K562 (cell line): ENCODE results near the gene TTC23L. TPM values are rescaled to one million over a fixed set of nuclear protein-coding genes. Genes with fewer than 3 reads are reported as not detected.

ENCODE experiments used
- ATAC-seq: fragments of 200-7000 bp; cut with Tn5 transposase; 3 replicates; pipeline ENCODE4 v1.9.1; 2020; ENCODE audit warnings: moderate library complexity
- BruUV-seq: library from RNA; stranded (reverse); fragments of 400-500 nt; replicated peaks from 2 replicates; lab custom pipeline; 2021; lab: Mats Ljungman, UMichigan
- CTCF ChIA-PET: fragments of 300-600 bp; formaldehyde crosslinking; extraction: SDS; loops from one replicate; lab custom pipeline; 2021; ENCODE audit warnings: low intra/inter-chr PET ratio; lab: Yijun Ruan, JAX
- POLR2A ChIA-PET: fragments of 300-600, 350-650 bp; sonication (Branson Sonifier 250); formaldehyde crosslinking; extraction: SDS; loops from one replicate; lab custom pipeline; 2021; ENCODE audit warnings: antibody characterized with exemption, inconsistent platforms; lab: Yijun Ruan, JAX
- DNase-seq, 4 experiments: peaks; one replicate each; pipeline versions ENCODE4 v3.0.0 to v3.0.0-alpha.2; 2011 to 2018; ENCODE audit warnings: low spot score in 3 of 4, mixed read lengths in 3 of 4; ENCODE audit errors: extremely low read depth in 1 of 4
- FAIRE-seq: peaks from 2 replicates; lab custom pipeline; 2011; peaks lifted over from hg19 to GRCh38; lab: Jason Lieb, UNC
- H2AFZ ChIP-seq: 2 replicates; pipeline ENCODE4 v1.6.0; 2011; ENCODE audit warnings: low read depth, low read length, control low read depth, inconsistent platforms
- H3K27ac ChIP-seq: fragments of 200-600 bp; 3 replicates; pipeline ENCODE4 v1.8.0; 2011; ENCODE audit warnings: low read depth, mild to moderate bottlenecking, control low read depth, inconsistent platforms, low read length, moderate library complexity, mixed read lengths; ENCODE audit errors: extremely low read depth
- H3K27me3 ChIP-seq, 2 experiments: fragments of 300-600 bp in 1 of 2; 2 replicates in 1 of 2; 3 replicates in 1 of 2; pipeline versions ENCODE4 v1.6.0 to v1.8.0; 2011; ENCODE audit warnings: inconsistent platforms in 2 of 2, low read length in 2 of 2, mild to moderate bottlenecking in 1 of 2, mixed read lengths in 1 of 2, moderate library complexity in 1 of 2; ENCODE audit not compliant: control insufficient read depth in 2 of 2, insufficient read depth in 2 of 2
- H3K36me3 ChIP-seq: fragments of 300-600 bp; 3 replicates; pipeline ENCODE4 v1.8.0; 2011; ENCODE audit warnings: mild to moderate bottlenecking, low read length, inconsistent platforms; ENCODE audit not compliant: control insufficient read depth, insufficient read depth
- H3K4me1 ChIP-seq, 2 experiments: fragments of 200-600 bp in 1 of 2; replicated peaks in 1 of 2; 2 replicates in 1 of 2; 3 replicates in 1 of 2; pipeline versions ENCODE4 v1.5.1 to v1.8.0; 2011; ENCODE audit warnings: inconsistent platforms in 2 of 2, low read length in 2 of 2, mild to moderate bottlenecking in 1 of 2, mixed read lengths in 1 of 2, moderate library complexity in 1 of 2; ENCODE audit not compliant: control insufficient read depth in 2 of 2, insufficient read depth in 2 of 2
- H3K4me2 ChIP-seq: 2 replicates; pipeline ENCODE4 v1.6.1; 2011; ENCODE audit warnings: low read length, control low read depth, inconsistent platforms, mixed read lengths; ENCODE audit not compliant: insufficient read depth
- H3K4me3 ChIP-seq: fragments of 200-600 bp; sonication (generic), shearing (Covaris generic); 2 replicates; pipeline ENCODE4 v1.5.1; 2016; ENCODE audit warnings: control low read depth, inconsistent platforms
- H3K79me2 ChIP-seq: fragments of 200-600 bp; 3 replicates; pipeline ENCODE4 v1.8.0; 2011; ENCODE audit warnings: low read length, inconsistent platforms; ENCODE audit not compliant: control insufficient read depth, insufficient read depth
- H3K9ac ChIP-seq, 2 experiments: 2 replicates each; pipeline versions ENCODE4 v1.6.0 to v1.6.1; 2011; ENCODE audit warnings: low read depth in 2 of 2, low read length in 2 of 2, control low read depth in 1 of 2, inconsistent platforms in 1 of 2, mild to moderate bottlenecking in 1 of 2, mixed read lengths in 1 of 2; ENCODE audit not compliant: insufficient read depth in 1 of 2
- H3K9me1 ChIP-seq: one replicate; pipeline ENCODE4 v1.6.0; 2011; ENCODE audit warnings: inconsistent platforms, mild to moderate bottlenecking, low read length, moderate library complexity; ENCODE audit not compliant: control insufficient read depth, insufficient read depth
- H3K9me3 ChIP-seq: replicated peaks from 2 replicates; pipeline ENCODE4 v1.5.1; 2011; ENCODE audit warnings: low read depth, low read length, inconsistent platforms; ENCODE audit not compliant: control insufficient read depth, insufficient read depth
- H4K20me1 ChIP-seq: replicated peaks from 2 replicates; pipeline ENCODE4 v1.6.1; 2011; ENCODE audit warnings: low read length, inconsistent platforms, mixed read lengths; ENCODE audit not compliant: control insufficient read depth, insufficient read depth
- ETV1 ChIP-seq: fragments of 450-650 bp; conservative IDR thresholded peaks from 2 replicates; pipeline ENCODE4 v1.6.1; 2016; ENCODE audit warnings: missing genetic modification characterization, control low read depth, low read depth, missing compliant biosample characterization
- GABPB1 ChIP-seq: sonication (generic); formaldehyde crosslinking; IDR thresholded peaks from 2 replicates; pipeline ENCODE4 v1.8.0; 2022; ENCODE audit warnings: mild to moderate bottlenecking, missing genetic modification reagents
- PCBP1 ChIP-seq: fragments of 200-400 bp; formaldehyde crosslinking; IDR thresholded peaks from 2 replicates; pipeline ENCODE4 v1.6.1; 2018; ENCODE audit warnings: mild to moderate bottlenecking, low read depth, low read length; ENCODE audit not compliant: poor library complexity, severe bottlenecking
- SLC30A9 ChIP-seq: fragments of 250-450 bp; sonication (Bioruptor Pico); IDR thresholded peaks from 2 replicates; pipeline ENCODE4 v1.8.0; 2022; ENCODE audit warnings: mild to moderate bottlenecking, moderate library complexity
- SMARCB1 ChIP-seq: IDR thresholded peaks from 2 replicates; pipeline ENCODE4 v1.6.1; 2011; ENCODE audit warnings: improper control_type of control experiment, low read depth; ENCODE audit not compliant: insufficient read length
- SNAPC5 ChIP-seq: fragments of 250-450 bp; sonication (Bioruptor Pico); IDR thresholded peaks from 2 replicates; pipeline ENCODE4 v1.8.0; 2021; ENCODE audit warnings: moderate library complexity, mild to moderate bottlenecking, inconsistent platforms
- ZEB2 ChIP-seq: fragments of 450-650 bp; IDR thresholded peaks from 2 replicates; pipeline ENCODE4 v1.6.1; 2016
- ZNF174 ChIP-seq: fragments of 250-450 bp; sonication (Bioruptor Pico); IDR thresholded peaks from 2 replicates; pipeline ENCODE4 v1.4.0; 2020; ENCODE audit warnings: mild to moderate bottlenecking
- ZNF253 ChIP-seq: fragments of 250-450 bp; sonication (Bioruptor Pico); conservative IDR thresholded peaks from 2 replicates; pipeline ENCODE4 v1.6.1; 2021; ENCODE audit warnings: mild to moderate bottlenecking
- ZNF398 ChIP-seq: fragments of 250-450 bp; sonication (Bioruptor Pico); IDR thresholded peaks from 2 replicates; pipeline ENCODE4 v1.8.0; 2021; ENCODE audit warnings: moderate library complexity, mild to moderate bottlenecking, inconsistent platforms
- ZSCAN29 ChIP-seq: fragments of 450-650 bp; IDR thresholded peaks from 2 replicates; pipeline ENCODE4 v1.6.1; 2017
- WGBS: fragments of 100-300 bp; shearing (Covaris generic); methylation state at CpG from one replicate; pipeline ENCODE4 v1.1.6; 2016; ENCODE audit warnings: low coverage, mixed read lengths; ENCODE audit not compliant: insufficient coverage; ENCODE audit errors: missing lambda C conversion rate; 5-methylcytosine and 5-hydroxymethylcytosine counted together
- in situ Hi-C: fragments of 300-500 bp; cut with MboI; formaldehyde crosslinking; loops from 4 replicates; pipeline ENCODE4 v1.15.0; 2018; ENCODE audit warnings: inconsistent platforms, mixed read lengths
- intact Hi-C: fragments of 100-400 bp; cut with micrococcal nuclease; formaldehyde crosslinking; loops from 2 replicates; pipeline ENCODE4 v1.14.2; 2022
- polyA plus RNA-seq, 8 experiments: library from polyadenylated mRNA; depleted of rRNA in 4 of 8; stranded (reverse) in 5 of 8; unstranded in 3 of 8; fragments of >200 nt; fragmentation: Nextera tagmentation in 2 of 8; fragmentation: Illumina TruSeq in 1 of 8; extraction: Ambion mirVana in 2 of 8; extraction: Trizol in 1 of 8; gene quantifications; 2 replicates each; pipeline versions ENCODE4 v1.2.1 to v1.2.3, GENCODE V29; 2011 to 2014; ENCODE audit warnings: inconsistent platforms in 1 of 8, missing spikeins in 1 of 8
- total RNA-seq, 7 experiments: library from RNA; depleted of rRNA in 6 of 7; stranded (reverse); fragments of >200 nt in 6 of 7; fragmentation: Illumina TruSeq in 2 of 7; extraction: Trizol in 2 of 7; gene quantifications; 2 replicates each; pipeline versions ENCODE4 v1.2.1 to v1.2.3, GENCODE V29; 2011 to 2021; ENCODE audit warnings: low replicate concordance in 1 of 7
- TF ChIP-seq, protein P1 (sequence below): fragments of 450-650 bp; IDR thresholded peaks from 2 replicates; pipeline ENCODE4 v1.6.1; 2016
- TF ChIP-seq, protein P2 (sequence below): IDR thresholded peaks from 2 replicates; pipeline ENCODE4 v1.6.1; 2014; ENCODE audit warnings: antibody characterized with exemption
- TF ChIP-seq, protein P3 (sequence below), 2 experiments: IDR thresholded peaks in 1 of 2; conservative IDR thresholded peaks in 1 of 2; 2 replicates each; pipeline ENCODE4 v1.6.1; 2016; ENCODE audit warnings: low read depth in 2 of 2, mild to moderate bottlenecking in 1 of 2, missing compliant biosample characterization in 1 of 2, missing genetic modification characterization in 1 of 2, moderate library complexity in 1 of 2

The TTC23L gene
- total and polyA plus RNA-seq, 9 of the 15 experiments (the other 6 are each of a cell fraction or from before 2014, with no cell fraction given) = 0.03 to 0.32 (median 0.14) TPM; not detected in 2

- ChIA-PET POLR2A (interaction anchor here (0.5 to 3.7 kb wide), 19 partner anchors 10 to 1927 kb away, joined by 3 to 67 read pairs (median 3); partner anchors contain the start of genes BRIX1 and RAD1), CTCF (no interaction called here)
- Histone ChIP-seq H3K27me3 (no peaks in the 10 kb centered on the region), H3K9ac (peak overlapping the region; percentile 76 to 97), H3K4me1 (peaks cover 9 to 18% of the 10 kb centered on the region in 2 experiments; a peak in 4 of 5 replicates), H3K4me2 (peak overlapping the region; percentile 94), H3K9me1 (no peaks in the 10 kb centered on the region), H3K9me3 (no peaks in the 10 kb centered on the region), H3K27ac (peak overlapping the region; percentile 85), H3K79me2 (peaks cover 75% of the 10 kb centered on the region), H2AFZ (peak overlapping the region; percentile 82), H3K4me3 (peak overlapping the region; percentile 84), H4K20me1 (no peaks in the 10 kb centered on the region), H3K36me3 (peaks cover 62% of the 10 kb centered on the region)
- in situ Hi-C loops (no loop called here), intact Hi-C loops (loop anchor here (1.0 kb wide), 1 partner anchor 15 kb away; the partner anchor contains the start of genes BRIX1 and RAD1)
- DNase-seq = peak; percentile 80 to 90 (median 83)
- BruUV-seq = no TSS peak
- no peak for FAIRE-seq
- peak; percentile 70 for ATAC-seq
- WGBS = under 1% methylated on average over 54 of the region's 70 CpGs
- TF ChIP-seq, protein P1, sequence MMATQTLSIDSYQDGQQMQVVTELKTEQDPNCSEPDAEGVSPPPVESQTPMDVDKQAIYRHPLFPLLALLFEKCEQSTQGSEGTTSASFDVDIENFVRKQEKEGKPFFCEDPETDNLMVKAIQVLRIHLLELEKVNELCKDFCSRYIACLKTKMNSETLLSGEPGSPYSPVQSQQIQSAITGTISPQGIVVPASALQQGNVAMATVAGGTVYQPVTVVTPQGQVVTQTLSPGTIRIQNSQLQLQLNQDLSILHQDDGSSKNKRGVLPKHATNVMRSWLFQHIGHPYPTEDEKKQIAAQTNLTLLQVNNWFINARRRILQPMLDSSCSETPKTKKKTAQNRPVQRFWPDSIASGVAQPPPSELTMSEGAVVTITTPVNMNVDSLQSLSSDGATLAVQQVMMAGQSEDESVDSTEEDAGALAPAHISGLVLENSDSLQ = no peak
- TF ChIP-seq ZSCAN29 (no peak), GABPB1 (CRISPR knock-in tag) (peak; percentile 14; the same call in 1 of the 2 replicates), SNAPC5 (CRISPR knock-in tag) (no peak), PCBP1 (no peak), SLC30A9 (CRISPR knock-in tag) (no peak), SMARCB1 (no peak), ZEB2 (0 out of 2 replicates have a peak, but pooled peaks have one; percentile 14), ETV1 (tag) (no peak), ZNF174 (CRISPR knock-in tag) (no peak), ZNF253 (CRISPR knock-in tag) (no peak), ZNF398 (CRISPR knock-in tag) (no peak)
- TF ChIP-seq, protein P2, sequence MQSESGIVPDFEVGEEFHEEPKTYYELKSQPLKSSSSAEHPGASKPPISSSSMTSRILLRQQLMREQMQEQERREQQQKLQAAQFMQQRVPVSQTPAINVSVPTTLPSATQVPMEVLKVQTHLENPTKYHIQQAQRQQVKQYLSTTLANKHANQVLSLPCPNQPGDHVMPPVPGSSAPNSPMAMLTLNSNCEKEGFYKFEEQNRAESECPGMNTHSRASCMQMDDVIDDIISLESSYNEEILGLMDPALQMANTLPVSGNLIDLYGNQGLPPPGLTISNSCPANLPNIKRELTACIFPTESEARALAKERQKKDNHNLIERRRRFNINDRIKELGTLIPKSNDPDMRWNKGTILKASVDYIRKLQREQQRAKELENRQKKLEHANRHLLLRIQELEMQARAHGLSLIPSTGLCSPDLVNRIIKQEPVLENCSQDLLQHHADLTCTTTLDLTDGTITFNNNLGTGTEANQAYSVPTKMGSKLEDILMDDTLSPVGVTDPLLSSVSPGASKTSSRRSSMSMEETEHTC = no peak
- TF ChIP-seq, protein P3, sequence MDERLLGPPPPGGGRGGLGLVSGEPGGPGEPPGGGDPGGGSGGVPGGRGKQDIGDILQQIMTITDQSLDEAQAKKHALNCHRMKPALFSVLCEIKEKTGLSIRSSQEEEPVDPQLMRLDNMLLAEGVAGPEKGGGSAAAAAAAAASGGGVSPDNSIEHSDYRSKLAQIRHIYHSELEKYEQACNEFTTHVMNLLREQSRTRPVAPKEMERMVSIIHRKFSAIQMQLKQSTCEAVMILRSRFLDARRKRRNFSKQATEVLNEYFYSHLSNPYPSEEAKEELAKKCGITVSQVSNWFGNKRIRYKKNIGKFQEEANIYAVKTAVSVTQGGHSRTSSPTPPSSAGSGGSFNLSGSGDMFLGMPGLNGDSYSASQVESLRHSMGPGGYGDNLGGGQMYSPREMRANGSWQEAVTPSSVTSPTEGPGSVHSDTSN (CRISPR knock-in tag; IDR thresholded peaks at IDR 0.05; ENCODE audit: low read depth) = no peak
- TF ChIP-seq, protein P3 (tag; conservative IDR thresholded peaks at IDR 0.05; ENCODE audit: low read depth) = no peak
Measured at GRCh38 chr5:34929720-34930461, 90.9 kb downstream of the TTC23L start.
